Nephron progenitor cell (in vitro differentiated cells): ENCODE data around the gene CRY2.
"Not testable (repeated sequence)": the region's sequence is repeated elsewhere in the genome, so short reads cannot be mapped to it uniquely, and the experiment has no call there.

ENCODE experiments used
- DNase-seq: peaks from one replicate; pipeline ENCODE4 v3.0.0; 2021
- H3K27ac Mint-ChIP-seq: 2 replicates; pipeline ENCODE4 v1.8.0; 2021; ENCODE audit warnings: mild to moderate bottlenecking, moderate library complexity, mixed read lengths
- H3K27me3 Mint-ChIP-seq: 2 replicates; pipeline ENCODE4 v1.8.0; 2021; ENCODE audit warnings: mild to moderate bottlenecking, low read depth, mixed read lengths; ENCODE audit not compliant: poor library complexity
- H3K36me3 Mint-ChIP-seq: 2 replicates; pipeline ENCODE4 v1.8.0; 2021; ENCODE audit warnings: low read depth, mixed read lengths
- H3K4me1 Mint-ChIP-seq: 2 replicates; pipeline ENCODE4 v1.8.0; 2021; ENCODE audit warnings: mixed read lengths
- H3K4me3 Mint-ChIP-seq: 2 replicates; pipeline ENCODE4 v1.8.0; 2021; ENCODE audit warnings: mild to moderate bottlenecking, moderate library complexity, mixed read lengths
- H3K9me3 Mint-ChIP-seq: 2 replicates; pipeline ENCODE4 v1.8.0; 2021; ENCODE audit warnings: mild to moderate bottlenecking, moderate library complexity, mixed read lengths
- CTCF ChIP-seq: fragments of 200-600 bp; sonication (generic); IDR thresholded peaks from 2 replicates; pipeline ENCODE4 v1.5.0; 2021; ENCODE audit warnings: antibody characterized with exemption

The CRY2 gene

GRCh38 chr11:45832811-45833441 is 14.3 kb upstream of the CRY2 start:
- Mint-ChIP-seq H3K27ac (no peak overlapping the region), H3K36me3 (no peaks in the 10 kb centered on the region), H3K4me1 (no peaks in the 10 kb centered on the region), H3K27me3 (peaks cover 54% of the 10 kb centered on the region), H3K4me3 (no peak overlapping the region), H3K9me3 (peaks cover 1% of the 10 kb centered on the region)
- TF ChIP-seq CTCF, result no peak
- DNase-seq, result no peak

GRCh38 chr11:45833761-45834160 is 13.5 kb upstream of the CRY2 start:
- no peaks in the 10 kb centered on the region for H3K4me1 Mint-ChIP-seq
- H3K4me3 Mint-ChIP-seq, result no peak overlapping the region
- TF ChIP-seq CTCF, result no peak
- H3K27ac Mint-ChIP-seq, result no peak overlapping the region
- H3K9me3 Mint-ChIP-seq, result peaks cover 4% of the 10 kb centered on the region
- H3K27me3 Mint-ChIP-seq, result peaks cover 54% of the 10 kb centered on the region
- H3K36me3 Mint-ChIP-seq, result no peaks in the 10 kb centered on the region
- no peak for DNase-seq

GRCh38 chr11:45834298-45834756 is 12.9 kb upstream of the CRY2 start:
- Mint-ChIP-seq H3K9me3 (peaks cover 4% of the 10 kb centered on the region), H3K27me3 (peaks cover 51% of the 10 kb centered on the region), H3K36me3 (no peaks in the 10 kb centered on the region), H3K27ac (no peak overlapping the region), H3K4me3 (no peak overlapping the region), H3K4me1 (no peaks in the 10 kb centered on the region)
- no peak for DNase-seq
- TF ChIP-seq CTCF, result no peak

- H3K9me3 Mint-ChIP-seq, result peaks cover 22% of the 10 kb centered on the region
- H3K36me3 Mint-ChIP-seq, result no peaks in the 10 kb centered on the region
- H3K27ac Mint-ChIP-seq, result no peak overlapping the region
- peaks cover 74% of the 10 kb centered on the region for H3K27me3 Mint-ChIP-seq
- no peak overlapping the region for H3K4me3 Mint-ChIP-seq
- peaks cover 5% of the 10 kb centered on the region for H3K4me1 Mint-ChIP-seq
- no peak for TF ChIP-seq CTCF
- DNase-seq, result no peak
Observed at GRCh38 chr11:45839204-45839603, 8.1 kb upstream of the CRY2 start.

GRCh38 chr11:45840251-45840650 is 7.0 kb upstream of the CRY2 start:
- H3K4me3 Mint-ChIP-seq, H3K4me1 Mint-ChIP-seq, H3K27ac Mint-ChIP-seq, H3K36me3 Mint-ChIP-seq, DNase-seq: not testable (repeated sequence)
- Mint-ChIP-seq H3K27me3 (peaks cover 81% of the 10 kb centered on the region), H3K9me3 (peaks cover 22% of the 10 kb centered on the region)

GRCh38 chr11:45843158-45843924 is 3.9 kb upstream of the CRY2 start:
- Mint-ChIP-seq H3K9me3 (peaks cover 24% of the 10 kb centered on the region), H3K36me3 (no peaks in the 10 kb centered on the region), H3K27ac (no peak overlapping the region), H3K27me3 (peaks cover 70% of the 10 kb centered on the region), H3K4me3 (no peak overlapping the region), H3K4me1 (peaks cover 9% of the 10 kb centered on the region)
- TF ChIP-seq CTCF, result peak; percentile 89
- peak; percentile 88 for DNase-seq
